K562 (cell line): ENCODE results near the gene SCN7A. TPM values are rescaled to one million over a fixed set of nuclear protein-coding genes. Genes with fewer than 3 reads are reported as not detected.

Experiments used
- ATAC-seq: fragments of 200-7000 bp; cut with Tn5 transposase; 3 replicates; pipeline ENCODE4 v1.9.1; 2020; ENCODE audit warnings: moderate library complexity
- BruUV-seq: library from RNA; stranded (reverse); fragments of 400-500 nt; replicated peaks from 2 replicates; lab custom pipeline; 2021; lab: Mats Ljungman, UMichigan
- CTCF ChIA-PET: fragments of 300-600 bp; formaldehyde crosslinking; extraction: SDS; loops from one replicate; lab custom pipeline; 2021; ENCODE audit warnings: low intra/inter-chr PET ratio; lab: Yijun Ruan, JAX
- POLR2A ChIA-PET: fragments of 300-600, 350-650 bp; sonication (Branson Sonifier 250); formaldehyde crosslinking; extraction: SDS; loops from one replicate; lab custom pipeline; 2021; ENCODE audit warnings: antibody characterized with exemption, inconsistent platforms; lab: Yijun Ruan, JAX
- DNase-seq, 4 experiments: peaks; one replicate each; pipeline versions ENCODE4 v3.0.0 to v3.0.0-alpha.2; 2011 to 2018; ENCODE audit warnings: low spot score in 3 of 4, mixed read lengths in 3 of 4; ENCODE audit errors: extremely low read depth in 1 of 4
- FAIRE-seq: peaks from 2 replicates; lab custom pipeline; 2011; peaks lifted over from hg19 to GRCh38; lab: Jason Lieb, UNC
- H2AFZ ChIP-seq: 2 replicates; pipeline ENCODE4 v1.6.0; 2011; ENCODE audit warnings: low read depth, low read length, control low read depth, inconsistent platforms
- H3K27ac ChIP-seq: fragments of 200-600 bp; 3 replicates; pipeline ENCODE4 v1.8.0; 2011; ENCODE audit warnings: low read depth, mild to moderate bottlenecking, control low read depth, inconsistent platforms, low read length, moderate library complexity, mixed read lengths; ENCODE audit errors: extremely low read depth
- H3K27me3 ChIP-seq, 2 experiments: fragments of 300-600 bp in 1 of 2; 2 replicates in 1 of 2; 3 replicates in 1 of 2; pipeline versions ENCODE4 v1.6.0 to v1.8.0; 2011; ENCODE audit warnings: inconsistent platforms in 2 of 2, low read length in 2 of 2, mild to moderate bottlenecking in 1 of 2, mixed read lengths in 1 of 2, moderate library complexity in 1 of 2; ENCODE audit not compliant: control insufficient read depth in 2 of 2, insufficient read depth in 2 of 2
- H3K36me3 ChIP-seq: fragments of 300-600 bp; 3 replicates; pipeline ENCODE4 v1.8.0; 2011; ENCODE audit warnings: mild to moderate bottlenecking, low read length, inconsistent platforms; ENCODE audit not compliant: control insufficient read depth, insufficient read depth
- H3K4me1 ChIP-seq, 2 experiments: fragments of 200-600 bp in 1 of 2; replicated peaks in 1 of 2; 2 replicates in 1 of 2; 3 replicates in 1 of 2; pipeline versions ENCODE4 v1.5.1 to v1.8.0; 2011; ENCODE audit warnings: inconsistent platforms in 2 of 2, low read length in 2 of 2, mild to moderate bottlenecking in 1 of 2, mixed read lengths in 1 of 2, moderate library complexity in 1 of 2; ENCODE audit not compliant: control insufficient read depth in 2 of 2, insufficient read depth in 2 of 2
- H3K4me2 ChIP-seq: 2 replicates; pipeline ENCODE4 v1.6.1; 2011; ENCODE audit warnings: low read length, control low read depth, inconsistent platforms, mixed read lengths; ENCODE audit not compliant: insufficient read depth
- H3K4me3 ChIP-seq: fragments of 200-600 bp; sonication (generic), shearing (Covaris generic); 2 replicates; pipeline ENCODE4 v1.5.1; 2016; ENCODE audit warnings: control low read depth, inconsistent platforms
- H3K79me2 ChIP-seq: fragments of 200-600 bp; 3 replicates; pipeline ENCODE4 v1.8.0; 2011; ENCODE audit warnings: low read length, inconsistent platforms; ENCODE audit not compliant: control insufficient read depth, insufficient read depth
- H3K9ac ChIP-seq, 2 experiments: 2 replicates each; pipeline versions ENCODE4 v1.6.0 to v1.6.1; 2011; ENCODE audit warnings: low read depth in 2 of 2, low read length in 2 of 2, control low read depth in 1 of 2, inconsistent platforms in 1 of 2, mild to moderate bottlenecking in 1 of 2, mixed read lengths in 1 of 2; ENCODE audit not compliant: insufficient read depth in 1 of 2
- H3K9me1 ChIP-seq: one replicate; pipeline ENCODE4 v1.6.0; 2011; ENCODE audit warnings: inconsistent platforms, mild to moderate bottlenecking, low read length, moderate library complexity; ENCODE audit not compliant: control insufficient read depth, insufficient read depth
- H3K9me3 ChIP-seq: replicated peaks from 2 replicates; pipeline ENCODE4 v1.5.1; 2011; ENCODE audit warnings: low read depth, low read length, inconsistent platforms; ENCODE audit not compliant: control insufficient read depth, insufficient read depth
- H4K20me1 ChIP-seq: replicated peaks from 2 replicates; pipeline ENCODE4 v1.6.1; 2011; ENCODE audit warnings: low read length, inconsistent platforms, mixed read lengths; ENCODE audit not compliant: control insufficient read depth, insufficient read depth
- DDX20 ChIP-seq: fragments of 450-650 bp; IDR thresholded peaks from 2 replicates; pipeline ENCODE4 v1.6.1; 2016; ENCODE audit warnings: missing genetic modification characterization, low read depth, mild to moderate bottlenecking, missing compliant biosample characterization, moderate library complexity
- EP400 ChIP-seq: fragments of 450-650 bp; IDR thresholded peaks from 2 replicates; pipeline ENCODE4 v1.6.1; 2017; ENCODE audit warnings: antibody characterized with exemption, mild to moderate bottlenecking, moderate library complexity
- KAT7 ChIP-seq: sonication (generic); formaldehyde crosslinking; IDR thresholded peaks from 2 replicates; pipeline ENCODE4 v1.8.0; 2022; ENCODE audit warnings: missing genetic modification reagents, mild to moderate bottlenecking, borderline replicate concordance
- PTTG1 ChIP-seq: fragments of 450-650 bp; IDR thresholded peaks from 2 replicates; pipeline ENCODE4 v1.6.1; 2016; ENCODE audit warnings: low read depth, mild to moderate bottlenecking, missing genetic modification characterization, missing compliant biosample characterization
- RB1 ChIP-seq: fragments of 450-650 bp; IDR thresholded peaks from 2 replicates; pipeline ENCODE4 v1.6.1; 2017; ENCODE audit warnings: low read depth, mild to moderate bottlenecking
- RBM22 ChIP-seq: fragments of 200-400 bp; formaldehyde crosslinking; IDR thresholded peaks from 2 replicates; pipeline ENCODE4 v1.6.1; 2018; ENCODE audit warnings: low read length, low read depth; ENCODE audit not compliant: poor library complexity, severe bottlenecking
- SREBF1 ChIP-seq: fragments of 150-350 bp; IDR thresholded peaks from 2 replicates; pipeline ENCODE4 v1.6.1; 2014; ENCODE audit warnings: antibody characterized with exemption, low read depth, low read length, borderline replicate concordance
- TBP ChIP-seq: optimal IDR thresholded peaks from 2 replicates; pipeline ENCODE3; 2011; ENCODE audit warnings: low read depth, low read length, improper control_type of control experiment
- TCF3 ChIP-seq: sonication (generic); formaldehyde crosslinking; IDR thresholded peaks from 2 replicates; pipeline ENCODE4 v1.4.0; 2020; ENCODE audit warnings: mild to moderate bottlenecking, missing genetic modification reagents
- ZC3H11A ChIP-seq: IDR thresholded peaks from 2 replicates; pipeline ENCODE4 v1.6.1; 2012; ENCODE audit warnings: low read depth, low read length, improper control_type of control experiment
- ZNF134 ChIP-seq: fragments of 250-450 bp; sonication (Bioruptor Pico); conservative IDR thresholded peaks from 2 replicates; pipeline ENCODE4 v1.4.0; 2020
- ZNF561 ChIP-seq: fragments of 450-650 bp; formaldehyde crosslinking; conservative IDR thresholded peaks from 2 replicates; pipeline ENCODE4 v1.4.0; 2020; ENCODE audit warnings: mild to moderate bottlenecking, moderate library complexity
- ZNF778 ChIP-seq: fragments of 450-650 bp; formaldehyde crosslinking; IDR thresholded peaks from 2 replicates; pipeline ENCODE4 v1.4.0; 2020; ENCODE audit warnings: mild to moderate bottlenecking, moderate library complexity
- WGBS: fragments of 100-300 bp; shearing (Covaris generic); methylation state at CpG from one replicate; pipeline ENCODE4 v1.1.6; 2016; ENCODE audit warnings: low coverage, mixed read lengths; ENCODE audit not compliant: insufficient coverage; ENCODE audit errors: missing lambda C conversion rate; 5-methylcytosine and 5-hydroxymethylcytosine counted together
- in situ Hi-C: fragments of 300-500 bp; cut with MboI; formaldehyde crosslinking; loops from 4 replicates; pipeline ENCODE4 v1.15.0; 2018; ENCODE audit warnings: inconsistent platforms, mixed read lengths
- intact Hi-C: fragments of 100-400 bp; cut with micrococcal nuclease; formaldehyde crosslinking; loops from 2 replicates; pipeline ENCODE4 v1.14.2; 2022
- polyA plus RNA-seq, 8 experiments: library from polyadenylated mRNA; depleted of rRNA in 4 of 8; stranded (reverse) in 5 of 8; unstranded in 3 of 8; fragments of >200 nt; fragmentation: Nextera tagmentation in 2 of 8; fragmentation: Illumina TruSeq in 1 of 8; extraction: Ambion mirVana in 2 of 8; extraction: Trizol in 1 of 8; gene quantifications; 2 replicates each; pipeline versions ENCODE4 v1.2.1 to v1.2.3, GENCODE V29; 2011 to 2014; ENCODE audit warnings: inconsistent platforms in 1 of 8, missing spikeins in 1 of 8
- total RNA-seq, 7 experiments: library from RNA; depleted of rRNA in 6 of 7; stranded (reverse); fragments of >200 nt in 6 of 7; fragmentation: Illumina TruSeq in 2 of 7; extraction: Trizol in 2 of 7; gene quantifications; 2 replicates each; pipeline versions ENCODE4 v1.2.1 to v1.2.3, GENCODE V29; 2011 to 2021; ENCODE audit warnings: low replicate concordance in 1 of 7
- TF ChIP-seq, protein P1 (sequence below): fragments of 250-450 bp; sonication (Bioruptor Pico); IDR thresholded peaks from 2 replicates; pipeline ENCODE4 v1.5.1; 2021; ENCODE audit warnings: mild to moderate bottlenecking

Gene SCN7A
- total and polyA plus RNA-seq, 9 of the 15 experiments (the other 6 are each of a cell fraction or from before 2014, with no cell fraction given), result under 0.01 to 0.05 (median 0.03) TPM; not detected in 3

DNA sequence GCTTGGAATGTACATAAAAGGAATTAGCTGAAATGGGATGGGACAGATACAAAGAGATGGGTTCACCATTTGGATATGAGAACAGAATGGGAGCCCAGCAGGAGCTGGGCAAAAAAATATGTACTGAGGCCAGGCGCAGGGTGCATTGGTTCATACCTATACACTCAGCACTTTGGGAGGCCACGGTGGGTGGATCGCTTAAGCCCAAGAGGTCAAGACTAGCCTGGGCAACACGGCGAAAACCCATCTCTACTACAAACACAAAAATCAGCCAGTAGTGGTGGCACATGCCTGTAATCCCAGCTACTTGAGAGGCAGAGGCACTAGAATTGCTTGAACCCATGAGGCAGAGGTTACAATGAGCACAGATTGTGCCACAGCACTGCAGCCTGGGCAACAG, 30.4 kb downstream of the SCN7A start:
- no peak overlapping the region for H2AFZ ChIP-seq
- no peaks in the 10 kb centered on the region for H3K79me2 ChIP-seq
- H3K9me3 ChIP-seq, result no peaks in the 10 kb centered on the region
- intact Hi-C loops, result no loop called here
- WGBS, result 9% methylated on average over 5 of the region's 5 CpGs
- no peak overlapping the region for H3K4me2 ChIP-seq
- no peaks in the 10 kb centered on the region; a peak in 1 of 5 replicates for H3K27me3 ChIP-seq
- H3K4me3 ChIP-seq, result no peak overlapping the region
- no peak for DNase-seq
- BruUV-seq, result no TSS peak
- FAIRE-seq, result no peak
- POLR2A ChIA-PET, result no interaction called here
- H3K36me3 ChIP-seq, result no peaks in the 10 kb centered on the region
- H3K9ac ChIP-seq, result no peak overlapping the region
- no peaks in the 10 kb centered on the region for H4K20me1 ChIP-seq
- H3K27ac ChIP-seq, result no peak overlapping the region
- CTCF ChIA-PET, result no interaction called here
- no peak for TF ChIP-seq TBP
- TF ChIP-seq EP400, result no peak
- ATAC-seq, result peak; percentile 21; the same call in 1 of the 3 replicates
- no peaks in the 10 kb centered on the region for H3K4me1 ChIP-seq
- no peaks in the 10 kb centered on the region for H3K9me1 ChIP-seq
- in situ Hi-C loops, result no loop called here

DNA sequence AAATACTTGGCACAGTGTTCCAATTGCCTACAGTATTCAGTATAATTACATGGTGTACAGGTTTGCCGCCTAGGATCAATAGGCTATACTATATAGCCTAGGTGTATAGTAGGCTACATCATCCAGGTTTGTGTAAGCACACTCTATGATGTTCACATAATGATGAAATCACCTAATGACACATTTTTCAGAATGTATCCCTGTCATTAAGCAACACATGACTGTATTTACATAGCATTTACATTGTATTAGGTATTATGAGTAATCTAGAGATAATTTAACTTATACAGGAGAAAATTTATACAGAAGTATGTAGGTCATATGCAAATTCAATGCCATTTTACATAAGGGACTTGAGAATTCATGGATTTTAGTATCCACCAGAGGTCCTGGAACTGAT, 35.4 kb downstream of the SCN7A start:
- H3K9ac ChIP-seq, result no peak overlapping the region
- no peaks in the 10 kb centered on the region for H3K4me1 ChIP-seq
- H2AFZ ChIP-seq, result no peak overlapping the region
- intact Hi-C loops, result no loop called here
- no peak overlapping the region for H3K4me2 ChIP-seq
- ChIA-PET POLR2A (no interaction called here), CTCF (interaction anchor here (0.6 kb wide), 1 partner anchor 278 kb away, joined by 3 read pairs; no protein-coding TSS in a partner anchor)
- 0% methylated on average over 1 of the region's 1 CpG for WGBS
- no TSS peak for BruUV-seq
- in situ Hi-C loops, result no loop called here
- H3K36me3 ChIP-seq, result no peaks in the 10 kb centered on the region
- FAIRE-seq, result no peak
- no peaks in the 10 kb centered on the region for H3K9me3 ChIP-seq
- no peak overlapping the region for H3K27ac ChIP-seq
- H4K20me1 ChIP-seq, result no peaks in the 10 kb centered on the region
- ATAC-seq, result no peak
- H3K27me3 ChIP-seq, result no peaks in the 10 kb centered on the region; a peak in 1 of 5 replicates
- H3K4me3 ChIP-seq, result no peak overlapping the region
- no peaks in the 10 kb centered on the region for H3K79me2 ChIP-seq
- no peak for DNase-seq
- no peaks in the 10 kb centered on the region for H3K9me1 ChIP-seq
- TF ChIP-seq RBM22 (no peak), KAT7 (no peak), ZNF134 (CRISPR knock-in tag) (no peak), TCF3 (CRISPR knock-in tag) (no peak), SREBF1 (no peak), ZNF778 (CRISPR knock-in tag) (no peak), RB1 (no peak), ZC3H11A (no peak), DDX20 (tag) (no peak), PTTG1 (tag) (no peak), ZNF561 (CRISPR knock-in tag) (no peak)
- TF ChIP-seq, protein P1, sequence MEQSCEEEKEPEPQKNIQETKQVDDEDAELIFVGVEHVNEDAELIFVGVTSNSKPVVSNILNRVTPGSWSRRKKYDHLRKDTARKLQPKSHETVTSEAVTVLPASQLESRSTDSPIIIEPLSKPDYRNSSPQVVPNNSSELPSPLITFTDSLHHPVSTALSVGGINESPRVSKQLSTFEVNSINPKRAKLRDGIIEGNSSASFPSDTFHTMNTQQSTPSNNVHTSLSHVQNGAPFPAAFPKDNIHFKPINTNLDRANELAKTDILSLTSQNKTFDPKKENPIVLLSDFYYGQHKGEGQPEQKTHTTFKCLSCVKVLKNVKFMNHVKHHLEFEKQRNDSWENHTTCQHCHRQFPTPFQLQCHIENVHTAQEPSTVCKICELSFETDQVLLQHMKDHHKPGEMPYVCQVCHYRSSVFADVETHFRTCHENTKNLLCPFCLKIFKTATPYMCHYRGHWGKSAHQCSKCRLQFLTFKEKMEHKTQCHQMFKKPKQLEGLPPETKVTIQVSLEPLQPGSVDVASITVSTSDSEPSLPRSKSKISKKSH (CRISPR knock-in tag), result no peak
